Measurements from ENCODE around the gene TERB1.
"Not testable (repeated sequence)": the region's sequence is repeated elsewhere in the genome, so short reads cannot be mapped to it uniquely, and the experiment has no call there.

Gene TERB1

DNA sequence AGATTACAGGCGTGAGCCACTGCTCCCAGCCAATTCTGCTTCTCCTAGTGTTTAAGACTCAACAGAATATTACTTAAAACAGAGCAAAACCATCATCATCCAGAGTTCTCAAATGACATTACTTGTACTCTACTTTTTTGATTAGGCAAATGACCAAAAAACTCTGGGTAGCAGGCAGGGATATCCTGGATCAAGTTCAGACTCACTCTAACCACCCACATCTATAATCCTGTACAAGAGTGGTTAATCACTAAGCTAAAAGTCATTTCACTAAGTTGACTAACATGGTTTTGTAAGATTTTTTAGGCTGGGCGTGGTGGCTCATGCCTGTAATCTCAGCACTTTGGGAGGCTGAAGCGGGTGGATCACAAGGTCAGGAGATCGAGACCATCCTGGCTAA is 22.6 kb upstream of the TERB1 start:
- DNase-seq (ENCODE audit: low read depth in 3 of 3, low spot score in 1 of 3): no peak

DNA sequence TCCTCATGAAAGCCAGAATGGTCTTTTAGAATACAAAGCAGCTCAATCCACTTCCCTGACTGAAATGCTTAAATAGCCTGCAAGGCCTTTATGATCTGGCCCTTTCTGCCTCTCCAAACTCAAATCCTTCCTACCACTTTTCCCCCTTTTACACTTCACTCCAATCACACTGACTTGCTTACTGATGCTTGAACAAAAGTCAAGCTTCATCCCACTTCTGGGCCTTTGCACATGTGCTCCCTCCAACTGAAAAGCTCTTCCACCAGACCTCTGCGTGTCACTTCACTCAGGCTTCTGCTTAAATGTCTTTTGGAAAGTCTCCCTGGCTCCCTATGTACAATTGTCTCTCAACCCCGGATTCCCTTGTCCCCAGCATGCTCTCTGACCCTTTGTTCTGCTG is 13.3 kb upstream of the TERB1 start:
- DNase-seq (ENCODE audit: low read depth in 3 of 3, low spot score in 1 of 3): no peak

DNA sequence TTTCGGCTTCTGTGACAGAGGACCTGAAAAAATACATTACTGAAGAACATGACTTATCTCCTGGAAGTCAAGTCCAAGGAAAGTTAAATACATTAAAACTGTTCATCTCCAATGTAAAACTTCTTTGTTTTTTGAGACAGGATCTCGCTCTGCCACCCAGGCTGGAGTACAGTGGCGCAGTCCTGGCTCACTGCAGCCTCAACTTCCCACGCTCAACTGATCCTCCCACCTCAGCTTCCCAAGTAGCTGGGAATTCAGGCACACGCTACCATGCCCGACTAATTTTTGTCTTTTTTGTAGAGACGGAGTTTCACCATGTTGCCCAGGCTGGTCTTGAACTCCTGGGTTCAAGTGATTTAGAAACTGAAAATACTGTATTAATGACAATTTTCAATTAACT is 9.7 kb upstream of the TERB1 start:
- no peak for DNase-seq (ENCODE audit: low read depth in 3 of 3, low spot score in 1 of 3)

DNA sequence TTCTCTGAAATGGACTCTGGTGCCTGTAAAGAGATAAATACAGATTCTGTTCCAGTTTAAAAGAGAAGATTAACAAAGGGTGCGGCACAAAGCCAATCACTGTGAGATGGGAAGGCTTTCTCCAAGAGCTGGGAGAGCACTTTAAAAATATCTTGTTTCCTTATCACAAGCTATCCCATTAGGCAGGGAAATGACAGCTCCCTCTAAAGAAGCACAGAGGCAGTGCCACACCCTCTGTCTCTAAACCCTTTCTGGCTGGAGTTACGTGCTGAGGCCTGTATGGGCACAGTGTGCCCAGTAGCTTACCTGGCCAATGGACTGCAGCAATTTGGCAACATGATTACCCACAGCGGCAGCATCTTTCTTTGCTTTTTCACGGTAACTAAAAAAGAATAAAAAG is 9.0 kb upstream of the TERB1 start:
- no peak for DNase-seq (ENCODE audit: low read depth in 3 of 3, low spot score in 1 of 3)

DNA sequence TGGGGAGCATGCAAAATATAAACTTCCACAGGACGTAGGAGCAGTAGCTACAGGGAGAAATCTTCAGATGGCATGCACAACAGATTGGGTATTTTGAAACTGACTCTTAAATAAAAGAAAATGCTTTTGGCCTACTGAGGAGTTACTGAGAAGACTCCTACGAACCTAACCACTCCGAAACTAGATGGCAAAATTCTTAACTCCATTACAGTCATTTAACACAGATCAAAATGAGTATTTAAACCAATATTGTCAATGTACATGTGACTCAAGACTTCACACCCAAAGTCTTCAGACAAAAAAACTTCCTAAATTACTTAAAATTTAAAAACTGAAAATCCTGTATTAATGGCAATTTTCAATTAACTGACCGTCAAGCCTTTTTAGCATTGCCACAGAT is 8.4 kb upstream of the TERB1 start:
- no peak for DNase-seq (ENCODE audit: low read depth in 3 of 3, low spot score in 1 of 3)

DNA sequence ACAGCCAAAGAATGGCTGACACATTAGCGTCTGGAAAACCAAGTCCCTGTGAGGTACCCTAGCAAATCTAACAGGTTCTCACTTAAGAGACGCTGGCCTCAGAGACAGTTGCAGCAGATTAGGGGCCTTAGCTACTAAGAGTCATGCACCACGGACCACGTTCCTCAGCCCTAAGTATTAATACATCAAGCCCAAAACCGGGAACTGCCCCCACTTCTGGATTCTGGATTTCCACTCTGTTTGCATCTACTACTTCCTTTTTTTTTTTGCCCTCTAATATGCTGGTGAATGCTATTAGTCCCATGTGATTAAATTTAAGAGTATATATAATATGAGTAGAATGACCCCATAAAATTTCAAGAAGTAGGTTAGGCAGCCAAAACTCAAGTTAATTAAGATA is 775 bp upstream of the TERB1 start:
- no peak for DNase-seq (ENCODE audit: low read depth in 3 of 3, low spot score in 1 of 3)

DNA sequence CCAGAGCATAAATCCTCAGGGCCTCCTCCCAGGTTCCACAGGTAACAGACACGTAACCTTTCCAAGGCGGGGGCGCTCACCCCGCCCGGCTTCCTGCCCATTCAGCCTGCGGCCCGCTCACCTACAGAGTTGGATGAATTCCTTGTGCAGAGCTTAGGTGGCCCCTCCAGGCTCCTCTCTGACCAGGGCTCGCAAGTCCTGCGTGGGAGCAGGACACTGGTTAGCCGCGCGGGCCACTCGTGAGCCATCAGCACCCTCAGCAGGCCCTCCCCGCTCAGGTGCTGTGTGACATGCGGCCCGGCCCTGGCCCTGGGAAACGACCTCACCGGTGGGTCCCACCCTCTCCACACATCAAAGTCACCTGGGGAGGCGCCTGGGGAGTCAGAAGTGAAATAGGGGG is 528 bp downstream of the TERB1 start:
- no peak for DNase-seq (ENCODE audit: low read depth in 3 of 3, low spot score in 1 of 3)

DNA sequence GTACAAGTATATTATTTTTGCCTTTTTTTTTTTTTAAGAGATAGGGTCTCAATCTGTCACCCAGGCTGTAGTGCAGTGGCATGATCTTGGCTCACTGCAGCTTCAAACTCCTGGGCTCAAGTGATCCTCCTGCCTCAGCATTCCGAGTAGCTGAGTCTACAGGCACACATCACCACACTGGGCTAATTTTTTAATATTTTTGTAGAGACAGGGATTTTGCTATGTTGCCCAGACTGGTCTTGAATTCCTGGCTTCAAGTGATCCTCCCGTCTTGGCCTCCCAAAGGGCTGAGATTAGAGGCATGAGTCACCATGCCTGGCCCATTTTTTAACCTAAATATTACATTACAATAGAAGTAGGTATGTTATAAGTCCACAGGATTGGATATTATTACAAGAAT is 3.2 kb downstream of the TERB1 start:
- no peak for DNase-seq (ENCODE audit: low read depth in 3 of 3, low spot score in 1 of 3)

DNA sequence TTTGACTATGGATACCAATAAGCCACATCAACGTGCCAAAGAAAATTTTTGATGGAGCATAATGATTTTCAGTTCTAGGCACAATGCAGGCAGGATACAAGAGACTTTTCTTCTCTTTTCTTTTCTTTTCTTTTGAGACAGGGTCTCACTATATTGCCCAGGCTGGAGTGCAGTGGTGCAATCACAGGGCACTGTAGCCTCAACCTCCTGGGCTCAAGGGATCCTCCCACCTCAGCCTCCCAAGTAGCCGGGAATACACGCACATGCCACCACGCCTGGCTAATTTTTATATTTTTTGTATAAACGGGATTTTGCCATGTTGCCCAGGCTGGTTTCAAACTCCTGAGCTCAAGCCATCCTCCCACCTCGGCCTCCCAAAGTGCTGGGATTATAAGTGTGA is 7.4 kb downstream of the TERB1 start:
- not testable (repeated sequence) for DNase-seq (ENCODE audit: low read depth in 3 of 3, low spot score in 1 of 3)

DNA sequence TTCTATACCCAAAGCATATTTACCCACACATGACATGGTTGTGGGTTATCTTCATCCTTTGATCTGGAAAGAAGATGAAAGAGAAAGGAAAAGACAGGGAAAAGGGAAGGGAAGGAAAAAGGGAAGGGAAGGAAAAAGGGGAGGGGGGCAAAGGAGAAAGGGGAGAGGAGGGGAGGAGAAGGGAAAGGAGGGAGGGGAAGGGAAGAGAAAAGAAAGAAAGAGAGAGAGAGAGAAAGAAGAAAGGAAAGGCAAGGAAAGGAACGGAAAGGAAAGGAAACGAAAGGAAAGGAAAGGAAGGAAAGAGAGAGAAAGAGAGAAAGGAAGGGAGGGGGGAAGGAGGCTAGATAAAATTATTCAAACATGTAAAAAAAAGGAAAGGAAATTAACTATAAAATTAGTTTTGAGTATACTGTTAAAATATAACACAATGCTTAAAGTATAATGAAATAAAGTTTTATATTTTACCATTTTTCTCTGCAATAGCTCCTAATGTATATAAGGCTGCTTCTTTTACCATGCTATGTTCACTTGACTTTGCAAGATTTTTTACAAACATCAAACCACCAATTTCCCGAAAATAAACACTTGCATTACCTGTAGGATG is 11.2 kb downstream of the TERB1 start:
- no peak for DNase-seq (ENCODE audit: low read depth in 3 of 3, low spot score in 1 of 3)

DNA sequence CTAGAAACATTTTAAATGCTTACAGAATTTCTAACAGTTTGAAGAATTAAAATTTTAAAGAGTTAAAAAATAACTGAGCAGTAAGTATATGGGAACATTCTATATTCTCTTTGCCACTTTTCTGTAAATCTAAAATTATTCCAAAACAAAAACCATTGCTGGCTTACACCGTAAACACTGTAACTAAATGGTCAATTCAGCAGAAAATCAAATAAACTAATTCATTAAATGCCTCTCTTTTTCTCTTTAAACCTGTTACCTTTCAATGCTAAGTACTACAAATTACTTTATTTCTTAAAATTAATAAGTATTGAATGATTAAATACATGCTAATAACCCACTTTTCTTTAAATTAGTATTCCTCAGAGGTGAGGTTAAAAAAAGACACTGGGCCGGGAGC is 14.0 kb downstream of the TERB1 start:
- DNase-seq (ENCODE audit: low read depth in 3 of 3, low spot score in 1 of 3): no peak

DNA sequence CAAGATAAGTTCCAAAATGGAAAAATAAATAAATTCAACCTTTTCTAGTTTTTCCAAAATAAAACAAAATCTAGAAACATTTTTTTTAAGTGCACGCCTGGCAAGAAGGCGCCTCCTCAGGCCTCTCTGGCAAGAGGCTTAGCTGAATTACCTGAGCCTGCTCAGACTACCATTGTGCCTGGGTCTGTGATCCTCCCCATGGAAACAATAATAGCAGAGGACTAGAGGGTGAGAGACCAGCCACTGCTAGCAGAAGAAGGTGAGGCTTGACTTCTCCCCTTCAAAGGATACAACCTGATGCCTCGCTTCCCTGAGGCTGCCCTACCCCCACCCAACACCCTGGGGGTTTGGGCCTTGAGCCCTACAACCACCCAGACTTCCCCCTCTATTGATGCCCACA is 14.8 kb downstream of the TERB1 start:
- no peak for DNase-seq (ENCODE audit: low read depth in 3 of 3, low spot score in 1 of 3)

DNA sequence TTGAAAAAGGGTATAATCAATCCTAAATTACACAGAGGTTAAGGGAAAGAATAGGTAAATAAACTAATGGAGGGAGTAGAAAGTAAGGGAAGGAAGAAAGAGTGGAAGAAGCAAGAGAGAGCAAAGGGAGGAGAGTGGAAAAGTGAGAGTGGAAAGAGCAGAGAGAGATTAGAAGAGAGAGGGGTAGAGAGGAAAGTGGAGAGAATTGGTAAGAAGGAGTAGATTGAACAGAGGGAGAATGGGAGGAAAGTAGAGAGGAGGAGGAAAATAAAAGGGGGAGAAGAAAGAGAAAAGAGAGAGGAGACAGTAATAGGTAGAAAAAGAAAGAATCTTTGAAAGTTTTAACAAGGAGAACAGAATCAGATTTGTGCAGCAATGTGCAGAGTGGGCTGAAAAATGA is 24.9 kb downstream of the TERB1 start:
- no peak for DNase-seq (ENCODE audit: low read depth in 3 of 3, low spot score in 1 of 3)

DNA sequence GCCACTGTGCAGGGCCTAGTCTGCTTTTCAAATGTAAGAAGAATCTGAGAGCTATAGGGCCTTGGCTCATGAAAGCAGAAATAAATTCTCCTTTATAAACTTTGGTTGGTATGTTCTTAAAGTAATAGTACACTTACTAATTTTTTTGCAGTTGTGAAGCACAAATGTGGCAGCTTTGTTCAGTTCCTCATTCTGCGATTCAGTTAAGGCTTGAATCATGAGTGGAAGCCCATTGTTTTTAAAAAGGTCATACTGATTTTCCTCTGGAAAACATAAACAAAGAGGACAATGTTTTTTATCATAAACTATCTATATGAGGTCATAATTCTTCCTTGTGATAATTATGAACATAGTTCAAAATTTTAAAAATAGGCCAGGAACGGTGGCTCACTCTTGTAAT is 26.4 kb downstream of the TERB1 start:
- no peak for DNase-seq (ENCODE audit: low read depth in 3 of 3, low spot score in 1 of 3)

DNA sequence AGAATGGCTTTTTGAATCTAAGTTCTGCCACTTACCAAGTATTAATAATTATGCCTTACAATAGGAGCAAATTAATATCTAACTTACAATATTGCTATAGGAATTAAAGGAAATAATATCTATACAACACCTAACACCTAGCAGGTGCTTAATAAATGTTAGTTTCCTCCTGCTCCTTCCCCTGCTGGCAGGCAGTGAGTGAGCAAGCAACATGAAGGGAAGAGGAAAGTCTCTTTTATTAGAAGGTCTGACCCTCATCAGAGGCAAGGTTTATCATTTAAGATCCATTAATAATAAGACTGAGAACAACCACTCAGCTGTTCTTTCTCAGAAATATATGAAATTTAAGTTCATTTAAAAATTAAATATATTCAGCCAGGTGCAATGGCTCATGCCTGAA is 43.3 kb downstream of the TERB1 start:
- DNase-seq (ENCODE audit: low read depth in 3 of 3, low spot score in 1 of 3): no peak

DNA sequence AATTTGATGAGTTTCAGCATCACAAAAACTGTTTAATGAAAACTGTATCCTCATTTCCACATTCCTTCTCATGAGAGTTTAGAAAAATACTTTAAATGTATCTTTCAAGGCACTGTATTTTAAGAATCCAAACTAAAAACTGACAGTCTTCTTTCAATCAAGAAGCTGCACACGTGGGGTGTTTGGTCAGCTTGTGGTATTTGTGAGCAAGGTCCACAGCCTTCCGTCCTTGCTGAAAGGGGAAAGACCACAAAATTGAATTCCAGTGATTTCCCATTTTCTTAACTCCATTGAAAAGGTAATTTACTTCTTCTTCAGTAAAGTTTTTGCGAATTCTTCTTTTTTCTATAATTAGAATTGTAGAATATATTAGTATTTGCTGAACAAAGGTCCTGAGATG is 46.6 kb downstream of the TERB1 start:
- DNase-seq (ENCODE audit: low read depth in 3 of 3, low spot score in 1 of 3): no peak

DNA sequence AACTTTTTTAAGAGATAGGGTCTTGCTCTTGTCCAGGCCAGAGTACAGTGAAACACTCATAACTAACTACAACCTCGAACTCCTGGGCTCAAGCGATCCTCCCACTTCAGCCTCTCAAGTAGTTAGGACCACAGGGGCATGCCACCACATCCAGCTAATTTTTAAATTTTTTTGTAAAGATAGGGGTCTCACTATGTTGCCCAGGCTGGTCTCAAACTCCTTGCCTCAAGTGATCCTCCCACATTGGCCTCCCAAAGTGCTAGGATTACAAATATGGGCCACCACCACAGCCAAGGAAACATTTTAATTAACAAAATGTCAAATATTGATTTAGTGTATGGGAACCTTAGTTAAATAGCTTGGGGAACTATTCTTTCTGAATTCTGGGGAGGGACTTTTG is 47.2 kb downstream of the TERB1 start:
- DNase-seq (ENCODE audit: low read depth in 3 of 3, low spot score in 1 of 3): no peak

DNA sequence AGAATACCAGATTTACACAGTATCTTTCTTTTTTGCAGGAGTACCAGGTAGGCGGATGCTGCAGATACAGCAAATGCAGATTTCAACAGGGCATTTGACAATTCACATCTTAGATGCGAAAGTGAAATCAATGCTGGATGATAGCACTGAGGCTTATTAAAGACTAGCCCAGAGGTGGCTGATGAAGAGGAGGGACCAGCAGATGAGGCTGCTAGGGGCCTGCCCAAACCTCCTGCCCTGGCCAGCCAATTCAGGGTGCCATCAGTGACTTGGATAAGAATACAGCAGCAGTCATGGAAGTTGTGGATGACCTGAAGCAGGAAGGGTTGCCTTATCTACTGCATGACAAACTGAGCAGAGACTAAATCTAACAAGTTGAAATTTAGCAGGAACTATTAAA is 48.4 kb downstream of the TERB1 start:
- no peak for DNase-seq (ENCODE audit: low read depth in 3 of 3, low spot score in 1 of 3)

DNA sequence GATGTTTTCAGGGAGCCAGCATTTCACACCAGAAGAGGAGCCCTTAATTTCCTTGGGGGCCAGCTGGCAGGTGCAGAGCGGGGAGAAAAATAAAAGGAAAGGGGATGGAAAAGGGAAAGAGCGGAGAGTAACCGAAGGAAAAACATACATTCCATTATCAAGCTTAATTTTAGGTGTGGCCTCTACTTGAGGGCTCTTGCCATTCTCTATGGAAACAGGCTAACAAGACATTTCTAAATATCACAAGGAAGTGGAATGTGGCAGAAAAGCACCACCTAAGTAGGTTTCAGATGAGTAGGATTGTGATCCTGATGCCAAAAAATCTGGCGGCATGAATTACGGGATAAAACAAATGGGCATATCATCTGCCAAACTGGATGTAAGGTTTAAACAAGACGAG is 49.0 kb downstream of the TERB1 start:
- no peak for DNase-seq (ENCODE audit: low read depth in 3 of 3, low spot score in 1 of 3)

DNA sequence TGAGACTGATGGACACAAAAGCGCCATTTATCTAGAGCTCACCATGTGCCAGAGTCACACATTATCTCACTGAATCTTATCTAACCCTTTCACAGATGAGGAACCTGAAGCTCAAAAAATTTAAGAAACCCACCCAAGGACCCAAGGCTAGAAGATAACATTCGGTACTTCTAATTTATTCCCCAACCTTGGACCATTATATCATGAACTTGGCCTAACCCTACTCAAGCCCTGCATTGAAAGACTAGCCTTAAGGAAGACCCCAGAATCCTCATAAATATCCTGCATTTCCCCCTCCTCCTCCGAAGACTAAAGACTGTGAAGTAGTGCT is 49.4 kb downstream of the TERB1 start:
- DNase-seq (ENCODE audit: low read depth in 3 of 3, low spot score in 1 of 3): no peak

DNA sequence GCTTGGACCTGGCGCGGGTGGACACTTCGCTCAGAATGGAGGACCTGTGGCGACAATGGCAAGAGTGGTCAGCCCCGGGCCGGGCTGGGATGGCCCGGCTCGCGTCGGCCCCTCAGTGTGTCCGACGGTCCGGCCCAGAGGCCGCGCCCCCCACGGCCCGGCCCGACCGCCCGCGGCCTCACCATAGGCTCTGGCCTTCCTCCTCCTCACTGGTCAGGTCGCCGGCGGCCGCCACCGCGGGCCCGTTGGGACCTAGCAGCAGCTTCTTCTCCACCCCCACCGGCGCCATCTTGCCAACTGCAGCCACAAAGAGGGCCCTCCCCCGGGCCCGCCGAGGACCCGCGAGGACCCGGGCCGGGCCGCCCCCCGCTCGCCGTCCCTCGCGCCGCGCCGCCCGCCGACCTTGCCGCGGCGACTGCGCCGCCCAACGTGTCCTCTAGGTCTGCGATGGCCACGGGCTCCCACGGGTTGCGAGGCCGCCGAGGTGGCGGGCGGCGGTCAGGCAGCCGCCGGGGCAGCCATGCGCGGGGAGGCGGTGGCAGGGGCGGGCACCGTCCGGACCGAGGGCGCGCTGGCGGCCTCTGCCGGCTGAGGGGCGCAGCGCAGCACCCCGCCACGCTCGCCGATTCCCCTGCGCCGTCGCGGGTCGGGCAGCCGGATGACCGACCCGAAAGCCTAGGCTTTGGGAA is 49.9 kb downstream of the TERB1 start, which contains the start of gene DYNC1LI2:
DYNC1LI2 (minus strand) TSS at position 307 of the 689 bp plus-strand sequence; CDS start at position 289, 18 bp downstream.
- peak; percentile 38 to 76 (median 58) for DNase-seq (ENCODE audit: low read depth in 3 of 3, low spot score in 1 of 3)

DNA sequence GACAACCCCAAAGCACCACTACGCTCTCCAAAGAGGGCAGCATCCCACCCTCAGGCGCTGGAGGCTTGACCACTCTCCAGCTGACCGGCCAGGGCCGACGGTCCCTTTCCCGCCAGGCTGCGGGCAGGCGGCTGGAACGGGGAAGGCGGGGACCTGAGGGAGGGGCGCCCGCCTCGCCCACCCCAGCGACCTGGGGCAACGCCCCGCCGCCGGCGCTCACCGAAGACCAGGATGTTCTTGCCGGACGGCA is 50.4 kb downstream of the TERB1 start:
- peak in 1 of 3 donors; percentile 7 for DNase-seq (ENCODE audit: low read depth in 3 of 3, low spot score in 1 of 3)

DNA sequence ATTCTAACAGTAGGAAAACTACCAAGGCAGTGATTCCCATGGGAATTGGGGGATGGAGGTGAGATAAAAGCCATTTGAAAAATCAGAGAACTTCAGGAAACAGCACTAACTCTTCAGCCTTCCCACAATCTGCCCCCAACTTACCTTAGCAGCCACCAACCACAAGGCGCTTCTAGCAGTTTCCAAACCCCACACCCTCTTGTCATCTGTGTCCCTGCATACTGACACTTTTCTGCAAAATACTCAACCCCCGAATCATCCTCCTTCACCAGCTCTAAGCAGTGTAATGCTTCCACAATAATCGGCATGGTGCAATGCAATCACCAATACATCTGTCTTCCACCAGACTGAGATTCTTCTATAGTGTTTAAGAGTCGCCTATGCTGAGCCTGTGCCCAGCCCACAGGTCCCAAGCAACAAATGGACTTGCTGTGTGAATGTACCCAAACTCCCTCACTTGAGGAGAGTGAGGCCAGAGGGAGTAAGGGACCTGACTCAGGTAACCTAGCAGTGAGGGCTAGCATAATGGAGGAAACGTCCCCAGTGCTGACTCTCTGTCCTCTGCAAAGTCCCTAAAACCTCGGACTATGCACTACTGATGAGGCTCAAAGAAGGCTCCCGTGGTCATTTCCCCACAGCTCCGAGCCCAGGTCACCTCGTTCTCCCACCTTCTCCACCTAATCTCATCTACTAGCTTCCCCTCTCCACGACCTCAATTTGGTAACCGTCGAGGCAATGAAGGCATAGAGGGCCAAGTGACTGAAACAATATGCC is 50.9 kb downstream of the TERB1 start:
- DNase-seq (ENCODE audit: low read depth in 3 of 3, low spot score in 1 of 3): no peak
